ENCODE results near the gene ACIN1. TPM values are rescaled to one million over a fixed set of nuclear protein-coding genes. Genes with fewer than 3 reads are reported as not detected.

The ACIN1 gene
- total and polyA plus RNA-seq, 2 of the 8 experiments (the other 6 are each of a cell fraction or from before 2014, with no cell fraction given): 132 to 233 TPM

- WGBS, 2 experiments (ENCODE audit: extremely low coverage in 1 of 2, insufficient coverage in 1 of 2, insufficient read length in 1 of 2, insufficient replicate concordance in 2 of 2, low coverage in 1 of 2, low lambda C conversion rate in 2 of 2, missing lambda C conversion rate in 1 of 2): 93% methylated on average over 5 of the region's 5 CpGs; no CpG with 5 or more reads in 1 of the 2 experiments
- CTCF ChIA-PET (ENCODE audit: partially characterized antibody): interaction anchor here (0.7 to 11.9 kb wide), 12 partner anchors 8 to 60 kb away, joined by 3 to 103 read pairs (median 4); partner anchors contain the start of gene AJUBA
- TF ChIP-seq BCL11A (IDR thresholded peaks at IDR 0.05; ENCODE audit: low read depth in 2 of 2, low read length in 2 of 2): no peak
- no peak for TF ChIP-seq PHF8 (conservative IDR thresholded peaks at IDR 0.05; ENCODE audit: low read depth, low read length)
- TF ChIP-seq NRF1 (IDR thresholded peaks at IDR 0.05; ENCODE audit: low read depth, low read length): no peak
- no peak for TF ChIP-seq CHD1 (IDR thresholded peaks at IDR 0.05; ENCODE audit: low read depth, low read length)
- no peak for TF ChIP-seq USF2 (IDR thresholded peaks at IDR 0.05; ENCODE audit: low read length)
- no peak for TF ChIP-seq KDM4A (IDR thresholded peaks at IDR 0.05; ENCODE audit: low read depth, low read length, severe bottlenecking)
- no peak for TF ChIP-seq SAP30 (IDR thresholded peaks at IDR 0.05; ENCODE audit: insufficient read depth, insufficient replicate concordance, low read length)
- no peak for TF ChIP-seq TEAD4 (IDR thresholded peaks at IDR 0.05; ENCODE audit: low read depth, low read length)
- no peak for TF ChIP-seq ASH2L (IDR thresholded peaks at IDR 0.05; ENCODE audit: low read length)
- TF ChIP-seq BACH1 (IDR thresholded peaks at IDR 0.05; ENCODE audit: low read length): no peak
- TF ChIP-seq SRF (IDR thresholded peaks at IDR 0.05; ENCODE audit: low read depth, low read length): no peak
- no peak for TF ChIP-seq TBP (IDR thresholded peaks at IDR 0.05; ENCODE audit: low read depth, low read length)
- no peak for TF ChIP-seq FOSL1 (IDR thresholded peaks at IDR 0.05; ENCODE audit: insufficient read depth, low read depth, low read length)
- no peak for TF ChIP-seq POLR2AphosphoS5 (IDR thresholded peaks at IDR 0.05; ENCODE audit: low read depth, low read length)
Observed at GRCh38 chr14:23017091-23017490, 77.8 kb downstream of the ACIN1 start.

More at GRCh38 chr14:23017091-23017490, 77.8 kb downstream of the ACIN1 start:
- Histone ChIP-seq H2BK5ac (ENCODE audit: low read depth, low read length) (no peak overlapping the region), H3K27me3 (replicated peaks in 1 of 4; ENCODE audit: control insufficient read depth in 3 of 4, extremely low read depth in 1 of 4, insufficient read depth in 3 of 4, low read length in 3 of 4) (no peaks in the 10 kb centered on the region), H4K91ac (replicated peaks; ENCODE audit: insufficient read length, low read length) (no peak overlapping the region), H3K4ac (replicated peaks; ENCODE audit: insufficient read length, low read depth, low read length) (peak overlapping the region; percentile 53), H2BK20ac (ENCODE audit: low read length) (no peak overlapping the region), H3K36me3 (ENCODE audit: control insufficient read depth in 2 of 4, insufficient read depth in 4 of 4, low read length in 3 of 4) (no peaks in the 10 kb centered on the region), H2BK120ac (replicated peaks; ENCODE audit: low read depth, low read length) (no peak overlapping the region), H3K4me1 (replicated peaks in 1 of 4; ENCODE audit: control insufficient read depth in 3 of 4, insufficient read depth in 4 of 4, low read length in 3 of 4) (no peaks in the 10 kb centered on the region), H3K79me1 (ENCODE audit: low read depth, low read length) (no peaks in the 10 kb centered on the region), H3K27ac (ENCODE audit: low read depth, low read length) (no peak overlapping the region), H4K5ac (ENCODE audit: insufficient read length, low read depth, low read length) (no peak overlapping the region), H3K9me3 (ENCODE audit: insufficient read depth in 2 of 2, low read depth in 1 of 2, low read length in 1 of 2) (no peaks in the 10 kb centered on the region), H4K8ac (ENCODE audit: extremely low read depth, insufficient read depth, low read length) (no peak overlapping the region), H2AFZ (ENCODE audit: low read length) (no peak overlapping the region), H3K23me2 (ENCODE audit: low read depth, low read length) (no peaks in the 10 kb centered on the region; the same call in 1 of the 2 replicates), H3K4me2 (ENCODE audit: insufficient read depth in 1 of 2, low read depth in 2 of 2, low read length in 2 of 2) (no peak overlapping the region), H3K79me2 (ENCODE audit: control insufficient read depth in 1 of 2, insufficient read depth in 2 of 2, low read length in 2 of 2) (no peaks in the 10 kb centered on the region), H3K23ac (ENCODE audit: insufficient read length) (no peak overlapping the region), H3K9ac (replicated peaks in 1 of 4; ENCODE audit: extremely low read depth in 1 of 4, low read depth in 3 of 4, low read length in 3 of 4) (no peak overlapping the region), H3K56ac (replicated peaks; ENCODE audit: insufficient read length, low read depth, low read length) (no peak overlapping the region), H3K14ac (ENCODE audit: insufficient read length) (no peak overlapping the region), H2BK15ac (ENCODE audit: low read length) (no peak overlapping the region), H3K4me3 (ENCODE audit: extremely low read depth in 1 of 4, insufficient read depth in 2 of 4, low read depth in 3 of 4, low read length in 4 of 4) (no peak overlapping the region), H3K18ac (ENCODE audit: extremely low read depth, low read length) (no peak overlapping the region), H2BK12ac (ENCODE audit: low read depth, low read length) (no peak overlapping the region), H2AK5ac (ENCODE audit: low read depth, low read length) (no peak overlapping the region), H4K20me1 (replicated peaks in 1 of 2; ENCODE audit: control insufficient read depth in 1 of 2, insufficient read depth in 2 of 2, low read length in 2 of 2) (no peaks in the 10 kb centered on the region)
- POLR2A ChIA-PET (ENCODE audit: partially characterized antibody): interaction anchor here (1.3 to 10.9 kb wide), 5 partner anchors 8 to 52 kb away, joined by 3 to 94 read pairs (median 4); partner anchors contain the start of gene PSMB5
- DNase-seq (ENCODE audit: low read depth in 1 of 2, low spot score in 2 of 2) (no peak), FAIRE-seq (no peak)
